ENCODE results near the gene LMX1A. TPM values are rescaled to one million over a fixed set of nuclear protein-coding genes. Genes with fewer than 3 reads are reported as not detected.

The LMX1A gene
- total RNA-seq, 1 experiment from 2014 or later = not detected

DNA sequence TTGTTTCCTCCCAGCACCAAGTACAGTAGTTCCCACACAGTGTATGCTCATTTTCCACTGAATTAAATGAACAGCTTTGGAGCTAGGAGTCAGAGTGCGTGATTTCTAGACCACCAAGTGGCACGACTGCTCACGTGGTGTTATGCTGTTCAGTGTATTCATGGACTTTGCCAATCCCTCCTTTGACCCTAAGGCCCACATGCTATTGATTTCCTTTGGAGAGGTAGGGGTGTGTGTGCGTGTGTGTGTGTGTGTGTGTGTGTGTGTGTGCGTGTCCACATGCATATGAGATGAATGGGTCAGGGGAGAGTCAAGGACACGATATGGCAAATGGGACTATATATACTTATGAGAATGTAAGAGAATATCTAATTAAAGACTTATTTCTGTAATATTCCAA, 177.2 kb downstream of the LMX1A start:
- ATAC-seq (no peak), DNase-seq (ENCODE audit: low read depth, low spot score) (no peak)
- BruUV-seq (replicated peaks) = no TSS peak
- ChIA-PET POLR2A (no interaction called here), CTCF (no interaction called here)
- H3K27ac ChIP-seq (ENCODE audit: low read length) = no peak overlapping the region
- TF ChIP-seq TCF7L2 (IDR thresholded peaks at IDR 0.05; ENCODE audit: low read depth, low read length) (no peak), CTCF (IDR thresholded peaks at IDR 0.05) (no peak), POLR2AphosphoS5 (IDR thresholded peaks at IDR 0.05; ENCODE audit: low read depth, low read length) (no peak), SIN3A (IDR thresholded peaks at IDR 0.05; ENCODE audit: borderline replicate concordance, insufficient read depth, low read depth, low read length) (no peak), REST (IDR thresholded peaks at IDR 0.05; ENCODE audit: insufficient read depth in 1 of 2, low read depth in 2 of 2, low read length in 1 of 2) (no peak)
- no peaks in the 10 kb centered on the region for H3K27me3 ChIP-seq (ENCODE audit: control insufficient read depth, insufficient read depth, low read length)
- no peak overlapping the region for H3K4me3 ChIP-seq (ENCODE audit: low read depth in 2 of 2, low read length in 2 of 2)
- no peaks in the 10 kb centered on the region for H3K9me3 ChIP-seq (ENCODE audit: control insufficient read depth, insufficient read depth, low read depth, low read length)
- no peaks in the 10 kb centered on the region for H3K4me1 ChIP-seq (ENCODE audit: control insufficient read depth, insufficient read depth, low read length)
- no peaks in the 10 kb centered on the region for H3K36me3 ChIP-seq (ENCODE audit: control insufficient read depth, insufficient read depth, low read length)
- in situ Hi-C loops (cut with HindIII; ENCODE audit: low pct_unique_long_range_greater_than_20kb, low sequenced_read_pairs) (no loop called here), intact Hi-C loops (cut with micrococcal nuclease; ENCODE audit: unreplicated experiment) (no loop called here)

- ATAC-seq = no peak
Observed at GRCh38 chr1:165174491-165174890, 182.0 kb downstream of the LMX1A start.

More at GRCh38 chr1:165174491-165174890, 182.0 kb downstream of the LMX1A start:
- CTCF ChIA-PET = no interaction called here
- H3K4me3 ChIP-seq (ENCODE audit: low read depth in 2 of 2, low read length in 2 of 2) = no peak overlapping the region
- H3K27me3 ChIP-seq (ENCODE audit: control insufficient read depth, insufficient read depth, low read length) = no peaks in the 10 kb centered on the region
- TF ChIP-seq TCF7L2 (IDR thresholded peaks at IDR 0.05; ENCODE audit: low read depth, low read length) (no peak), CTCF (IDR thresholded peaks at IDR 0.05) (no peak), SIN3A (IDR thresholded peaks at IDR 0.05; ENCODE audit: borderline replicate concordance, insufficient read depth, low read depth, low read length) (no peak), REST (IDR thresholded peaks at IDR 0.05; ENCODE audit: insufficient read depth in 1 of 2, low read depth in 2 of 2, low read length in 1 of 2) (no peak), POLR2AphosphoS5 (IDR thresholded peaks at IDR 0.05; ENCODE audit: low read depth, low read length) (no peak)
- no TSS peak for BruUV-seq (replicated peaks)
- H3K36me3 ChIP-seq (ENCODE audit: control insufficient read depth, insufficient read depth, low read length) = no peaks in the 10 kb centered on the region
- H3K4me1 ChIP-seq (ENCODE audit: control insufficient read depth, insufficient read depth, low read length) = no peaks in the 10 kb centered on the region
- intact Hi-C loops (cut with micrococcal nuclease; ENCODE audit: unreplicated experiment) (no loop called here), in situ Hi-C loops (cut with HindIII; ENCODE audit: low pct_unique_long_range_greater_than_20kb, low sequenced_read_pairs) (no loop called here)
- no peak for DNase-seq (ENCODE audit: low read depth, low spot score)
- no peak overlapping the region for H3K27ac ChIP-seq (ENCODE audit: low read length)
- POLR2A ChIA-PET = no interaction called here
- H3K9me3 ChIP-seq (ENCODE audit: control insufficient read depth, insufficient read depth, low read depth, low read length) = no peaks in the 10 kb centered on the region

Data from Panc1 (cell line).